ENCODE measurements around the gene SETX.

SETX gene

DNA sequence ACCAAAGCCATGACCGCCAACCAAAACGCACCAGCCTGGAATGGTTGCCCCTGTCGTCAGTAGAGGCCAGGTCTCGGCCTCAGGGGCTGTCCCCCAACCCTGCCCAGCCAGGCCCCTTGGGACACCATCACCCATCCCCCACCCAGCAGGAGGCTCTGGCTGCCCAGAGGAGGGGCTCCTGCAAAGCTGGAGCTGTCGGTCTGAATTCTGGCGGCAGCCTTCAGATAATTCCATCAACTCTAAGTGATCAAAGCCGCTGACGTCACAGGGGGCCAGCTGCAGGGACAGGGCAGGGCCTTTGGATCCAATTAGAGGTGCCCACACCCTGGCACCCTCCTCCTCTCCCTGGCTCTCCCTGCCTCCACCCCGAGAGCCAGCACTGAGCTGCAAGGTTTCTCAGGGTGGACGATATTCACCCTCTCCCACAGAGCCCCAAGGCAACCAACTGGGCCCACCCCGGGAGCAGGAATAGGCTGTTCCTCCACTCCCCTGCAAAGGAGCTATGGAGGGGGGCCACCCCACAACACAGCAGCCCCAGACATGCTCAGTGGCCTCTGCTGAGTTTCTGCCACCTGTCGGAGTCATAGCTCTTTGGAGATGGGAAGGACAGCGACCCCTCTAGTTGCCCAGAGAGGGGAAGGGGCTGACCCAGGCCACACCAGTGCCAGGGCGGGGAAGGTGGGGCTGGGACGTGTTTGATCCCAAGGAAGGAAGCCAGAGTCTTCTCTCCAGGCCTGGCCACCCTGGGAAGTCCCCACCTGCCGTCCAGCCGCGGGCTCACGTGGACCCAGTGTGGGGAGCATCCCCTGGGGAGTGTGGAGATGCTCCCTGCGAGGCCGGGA, 114.6 kb downstream of the SETX start:
- Histone ChIP-seq H3K79me2 (ENCODE audit: low read length) (no peaks in the 10 kb centered on the region), H3K4me2 (ENCODE audit: low read length) (no peak overlapping the region), H3K36me3 (replicated peaks; ENCODE audit: low read depth, low read length) (no peaks in the 10 kb centered on the region), H3K4me3 (ENCODE audit: low read length) (no peak overlapping the region), H3K9me3 (ENCODE audit: insufficient read depth, low read length) (no peaks in the 10 kb centered on the region), H4K20me1 (ENCODE audit: insufficient read depth, low read length) (peaks cover 6% of the 10 kb centered on the region; the same call in 1 of the 2 replicates), H3K9ac (ENCODE audit: low read length) (no peak overlapping the region), H3K27ac (ENCODE audit: low read length) (no peak overlapping the region), H3K4me1 (ENCODE audit: low read length) (peaks cover 10% of the 10 kb centered on the region; the same call in 1 of the 2 replicates), H3K27me3 (ENCODE audit: low read depth, low read length) (peaks cover 29% of the 10 kb centered on the region), H2AFZ (ENCODE audit: low read depth, low read length) (no peak overlapping the region)
- TF ChIP-seq EZH2phosphoT487 (IDR thresholded peaks at IDR 0.05; ENCODE audit: low read depth) (no peak), CTCF (IDR thresholded peaks at IDR 0.05; ENCODE audit: low read depth, low read length) (no peak)

- Histone ChIP-seq H3K4me3 (ENCODE audit: low read length) (no peak overlapping the region), H3K79me2 (ENCODE audit: low read length) (no peaks in the 10 kb centered on the region), H3K9me3 (ENCODE audit: insufficient read depth, low read length) (no peaks in the 10 kb centered on the region), H3K4me1 (ENCODE audit: low read length) (peaks cover 10% of the 10 kb centered on the region; the same call in 1 of the 2 replicates), H3K4me2 (ENCODE audit: low read length) (no peak overlapping the region), H2AFZ (ENCODE audit: low read depth, low read length) (no peak overlapping the region), H3K27me3 (ENCODE audit: low read depth, low read length) (peaks cover 29% of the 10 kb centered on the region), H3K36me3 (replicated peaks; ENCODE audit: low read depth, low read length) (no peaks in the 10 kb centered on the region), H4K20me1 (ENCODE audit: insufficient read depth, low read length) (peaks cover 6% of the 10 kb centered on the region; the same call in 1 of the 2 replicates), H3K27ac (ENCODE audit: low read length) (no peak overlapping the region), H3K9ac (ENCODE audit: low read length) (no peak overlapping the region)
- no peak for TF ChIP-seq EZH2phosphoT487 (IDR thresholded peaks at IDR 0.05; ENCODE audit: low read depth)
- TF ChIP-seq CTCF (IDR thresholded peaks at IDR 0.05; ENCODE audit: low read depth, low read length) = no peak
These were observed 115.3 kb downstream of the SETX start for GRCh38 chr9:132239518-132239917.

DNA sequence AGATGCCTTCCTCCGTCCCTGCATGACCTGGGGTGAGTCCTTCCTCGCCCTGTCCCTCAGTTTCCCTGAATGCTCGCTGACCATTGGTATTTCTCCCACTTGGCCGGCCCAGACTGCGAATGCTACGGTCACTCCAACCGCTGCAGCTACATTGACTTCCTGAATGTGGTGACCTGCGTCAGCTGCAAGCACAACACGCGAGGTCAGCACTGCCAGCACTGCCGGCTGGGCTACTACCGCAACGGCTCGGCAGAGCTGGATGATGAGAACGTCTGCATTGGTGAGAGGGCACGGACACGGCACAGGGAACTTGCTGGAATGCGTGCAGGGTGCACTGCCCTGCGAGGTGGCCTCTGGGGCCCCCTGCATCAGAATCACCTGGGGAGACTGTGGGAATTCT, 115.8 kb downstream of the SETX start:
- no peak overlapping the region for H2AFZ ChIP-seq (ENCODE audit: low read depth, low read length)
- H3K27ac ChIP-seq (ENCODE audit: low read length) = no peak overlapping the region
- peaks cover 10% of the 10 kb centered on the region; the same call in 1 of the 2 replicates for H3K4me1 ChIP-seq (ENCODE audit: low read length)
- H3K4me2 ChIP-seq (ENCODE audit: low read length) = no peak overlapping the region
- no peaks in the 10 kb centered on the region for H3K79me2 ChIP-seq (ENCODE audit: low read length)
- H4K20me1 ChIP-seq (ENCODE audit: insufficient read depth, low read length) = peaks cover 6% of the 10 kb centered on the region; the same call in 1 of the 2 replicates
- no peaks in the 10 kb centered on the region for H3K9me3 ChIP-seq (ENCODE audit: insufficient read depth, low read length)
- no peak overlapping the region for H3K9ac ChIP-seq (ENCODE audit: low read length)
- H3K36me3 ChIP-seq (replicated peaks; ENCODE audit: low read depth, low read length) = no peaks in the 10 kb centered on the region
- H3K4me3 ChIP-seq (ENCODE audit: low read length) = no peak overlapping the region
- peaks cover 29% of the 10 kb centered on the region for H3K27me3 ChIP-seq (ENCODE audit: low read depth, low read length)
- TF ChIP-seq CTCF (IDR thresholded peaks at IDR 0.05; ENCODE audit: low read depth, low read length) (no peak), EZH2phosphoT487 (IDR thresholded peaks at IDR 0.05; ENCODE audit: low read depth) (no peak)

Data from OCI-LY3 (cell line).